Panc1 (cell line): Measurements from ENCODE around the gene DAAM2. TPM values are rescaled to one million over a fixed set of nuclear protein-coding genes. Genes with fewer than 3 reads are reported as not detected.

ENCODE experiments used
- ATAC-seq: fragments of 200-7000 bp; cut with Tn5 transposase; 2 replicates; pipeline ENCODE4 v1.9.1; 2020; ENCODE audit warnings: mild to moderate bottlenecking, moderate library complexity
- BruUV-seq: library from RNA; stranded (reverse); fragments of 400-500 nt; replicated peaks from 2 replicates; lab custom pipeline; 2021; lab: Mats Ljungman, UMichigan
- CTCF ChIA-PET: fragments of 300-600 bp; sonication (Branson Sonifier 250); formaldehyde crosslinking; loops from one replicate; lab custom pipeline; 2022; ENCODE audit warnings: antibody characterized with exemption; lab: Charles Lee
- POLR2A ChIA-PET: fragments of 300-600 bp; sonication (Branson Sonifier 250); formaldehyde crosslinking; loops from one replicate; lab custom pipeline; 2022; ENCODE audit warnings: antibody characterized with exemption; lab: Charles Lee
- DNase-seq: peaks from one replicate; pipeline ENCODE4 v3.0.0-alpha.2; 2010; ENCODE audit warnings: low read depth, low spot score
- H3K27ac ChIP-seq: 2 replicates; pipeline ENCODE4 v1.5.1; 2011; ENCODE audit warnings: mild to moderate bottlenecking, low read length, inconsistent platforms
- H3K27me3 ChIP-seq: fragments of 200-500 bp; sonication (Bioruptor generic); 2 replicates; pipeline ENCODE4 v1.6.0; 2014; ENCODE audit warnings: low read length, inconsistent platforms; ENCODE audit not compliant: control insufficient read depth, insufficient read depth
- H3K36me3 ChIP-seq: fragments of 200-500 bp; sonication (Bioruptor generic); 2 replicates; pipeline ENCODE4 v1.5.1; 2014; ENCODE audit warnings: inconsistent platforms, mild to moderate bottlenecking, low read length, moderate library complexity; ENCODE audit not compliant: control insufficient read depth, insufficient read depth
- H3K4me1 ChIP-seq: 2 replicates; pipeline ENCODE4 v1.5.1; 2011; ENCODE audit warnings: inconsistent platforms, mild to moderate bottlenecking, low read length, moderate library complexity; ENCODE audit not compliant: control insufficient read depth, insufficient read depth
- H3K4me3 ChIP-seq, 2 experiments: 2 replicates each; pipeline ENCODE4 v1.5.1; 2011 to 2012; ENCODE audit warnings: low read depth in 2 of 2, low read length in 2 of 2, mild to moderate bottlenecking in 2 of 2, inconsistent platforms in 1 of 2, moderate library complexity in 1 of 2
- H3K9me3 ChIP-seq: fragments of 200-500 bp; sonication (Bioruptor generic); 2 replicates; pipeline ENCODE4 v1.5.1; 2014; ENCODE audit warnings: low read depth, mild to moderate bottlenecking, inconsistent platforms, low read length, moderate library complexity; ENCODE audit not compliant: control insufficient read depth, insufficient read depth
- POLR2AphosphoS5 ChIP-seq: IDR thresholded peaks from 2 replicates; pipeline ENCODE4 v1.6.1; 2012; ENCODE audit warnings: mild to moderate bottlenecking, low read depth, low read length, moderate library complexity
- SIN3A ChIP-seq: IDR thresholded peaks from 2 replicates; pipeline ENCODE4 v1.6.1; 2012; ENCODE audit warnings: low read depth, mild to moderate bottlenecking, low read length, moderate library complexity, borderline replicate concordance; ENCODE audit not compliant: insufficient read depth
- TCF7L2 ChIP-seq: IDR thresholded peaks from 2 replicates; pipeline ENCODE4 v1.6.1; 2011; ENCODE audit warnings: mild to moderate bottlenecking, low read depth, low read length, inconsistent platforms
- in situ Hi-C: cut with HindIII; loops from 2 replicates; pipeline ENCODE4 v1.10.0; 2016; ENCODE audit warnings: low sequenced_read_pairs, low pct_unique_long_range_greater_than_20kb
- intact Hi-C: fragments of 100-400 bp; cut with micrococcal nuclease; formaldehyde crosslinking; loops from one replicate; pipeline ENCODE4 v1.10.0; 2022; ENCODE audit not compliant: unreplicated experiment
- total RNA-seq: library from RNA; stranded (reverse); gene quantifications from one replicate; pipeline ENCODE4 v1.2.1, GENCODE V29; 2021; ENCODE audit not compliant: unreplicated experiment
- TF ChIP-seq, protein P1 (sequence below), 2 experiments: IDR thresholded peaks; 2 replicates each; pipeline ENCODE4 v1.6.1; 2011 to 2012; ENCODE audit warnings: low read depth in 2 of 2, control low read depth in 1 of 2, low read length in 1 of 2, mild to moderate bottlenecking in 1 of 2, moderate library complexity in 1 of 2; ENCODE audit not compliant: insufficient read depth in 1 of 2
- TF ChIP-seq, protein P2 (sequence below): fragments of 450-650 bp; IDR thresholded peaks from 2 replicates; pipeline ENCODE4 v1.5.1; 2017; ENCODE audit warnings: mild to moderate bottlenecking

Gene DAAM2
- total RNA-seq, 1 experiment from 2014 or later: not detected

DNA sequence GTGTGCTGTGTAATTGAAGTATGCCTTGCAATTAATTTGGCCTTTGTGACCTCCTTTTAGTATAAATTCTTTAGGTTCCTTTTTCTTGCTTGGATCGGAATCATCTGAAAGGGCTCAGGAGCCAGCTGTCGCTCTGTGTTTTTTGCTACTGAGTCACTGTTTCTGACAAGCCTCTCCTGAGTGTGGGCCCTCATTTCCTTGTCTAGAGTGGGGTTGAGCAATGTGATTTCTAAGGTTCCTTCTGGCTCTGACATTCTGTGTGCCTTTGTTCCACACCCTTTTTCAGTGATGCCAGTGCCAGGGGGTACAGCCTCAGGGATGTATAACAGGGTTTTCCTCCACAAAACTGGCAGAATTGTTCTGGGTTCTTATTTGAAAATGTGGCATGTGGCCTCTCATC lies 26.5 kb downstream of the DAAM2 start:
- intact Hi-C loops: no loop called here
- CTCF ChIA-PET: no interaction called here

DNA sequence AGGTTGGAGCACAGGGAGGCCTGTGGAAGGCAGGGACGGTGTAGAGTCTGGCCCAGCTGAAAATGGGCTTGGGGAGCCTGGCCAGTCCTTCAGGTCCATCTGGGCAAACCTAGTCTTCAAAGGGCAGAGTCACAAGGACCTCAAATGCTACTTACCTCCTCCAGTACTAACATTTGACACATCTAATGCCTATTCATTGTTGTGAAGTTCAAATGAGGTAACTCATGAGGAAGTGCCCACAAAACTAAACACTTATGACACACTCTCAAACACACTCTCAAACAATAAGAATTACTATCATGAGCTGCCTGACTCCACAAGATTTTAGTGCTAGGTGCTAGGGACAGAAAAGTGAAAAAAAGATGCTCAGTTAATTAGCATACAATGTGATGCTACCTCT lies 27.1 kb downstream of the DAAM2 start:
- DNase-seq (no peak), ATAC-seq (no peak)
- no TSS peak for BruUV-seq
- no peaks in the 10 kb centered on the region for H3K27me3 ChIP-seq
- CTCF ChIA-PET: no interaction called here
- no peaks in the 10 kb centered on the region for H3K9me3 ChIP-seq
- POLR2A ChIA-PET: no interaction called here
- no peak overlapping the region for H3K4me3 ChIP-seq
- H3K36me3 ChIP-seq: no peaks in the 10 kb centered on the region
- TF ChIP-seq SIN3A (no peak), POLR2AphosphoS5 (no peak), TCF7L2 (no peak)
- TF ChIP-seq, protein P1, sequence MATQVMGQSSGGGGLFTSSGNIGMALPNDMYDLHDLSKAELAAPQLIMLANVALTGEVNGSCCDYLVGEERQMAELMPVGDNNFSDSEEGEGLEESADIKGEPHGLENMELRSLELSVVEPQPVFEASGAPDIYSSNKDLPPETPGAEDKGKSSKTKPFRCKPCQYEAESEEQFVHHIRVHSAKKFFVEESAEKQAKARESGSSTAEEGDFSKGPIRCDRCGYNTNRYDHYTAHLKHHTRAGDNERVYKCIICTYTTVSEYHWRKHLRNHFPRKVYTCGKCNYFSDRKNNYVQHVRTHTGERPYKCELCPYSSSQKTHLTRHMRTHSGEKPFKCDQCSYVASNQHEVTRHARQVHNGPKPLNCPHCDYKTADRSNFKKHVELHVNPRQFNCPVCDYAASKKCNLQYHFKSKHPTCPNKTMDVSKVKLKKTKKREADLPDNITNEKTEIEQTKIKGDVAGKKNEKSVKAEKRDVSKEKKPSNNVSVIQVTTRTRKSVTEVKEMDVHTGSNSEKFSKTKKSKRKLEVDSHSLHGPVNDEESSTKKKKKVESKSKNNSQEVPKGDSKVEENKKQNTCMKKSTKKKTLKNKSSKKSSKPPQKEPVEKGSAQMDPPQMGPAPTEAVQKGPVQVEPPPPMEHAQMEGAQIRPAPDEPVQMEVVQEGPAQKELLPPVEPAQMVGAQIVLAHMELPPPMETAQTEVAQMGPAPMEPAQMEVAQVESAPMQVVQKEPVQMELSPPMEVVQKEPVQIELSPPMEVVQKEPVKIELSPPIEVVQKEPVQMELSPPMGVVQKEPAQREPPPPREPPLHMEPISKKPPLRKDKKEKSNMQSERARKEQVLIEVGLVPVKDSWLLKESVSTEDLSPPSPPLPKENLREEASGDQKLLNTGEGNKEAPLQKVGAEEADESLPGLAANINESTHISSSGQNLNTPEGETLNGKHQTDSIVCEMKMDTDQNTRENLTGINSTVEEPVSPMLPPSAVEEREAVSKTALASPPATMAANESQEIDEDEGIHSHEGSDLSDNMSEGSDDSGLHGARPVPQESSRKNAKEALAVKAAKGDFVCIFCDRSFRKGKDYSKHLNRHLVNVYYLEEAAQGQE (IDR thresholded peaks at IDR 0.05; ENCODE audit: insufficient read depth in 1 of 2, low read depth in 2 of 2, low read length in 1 of 2): no peak
- TF ChIP-seq, protein P2, sequence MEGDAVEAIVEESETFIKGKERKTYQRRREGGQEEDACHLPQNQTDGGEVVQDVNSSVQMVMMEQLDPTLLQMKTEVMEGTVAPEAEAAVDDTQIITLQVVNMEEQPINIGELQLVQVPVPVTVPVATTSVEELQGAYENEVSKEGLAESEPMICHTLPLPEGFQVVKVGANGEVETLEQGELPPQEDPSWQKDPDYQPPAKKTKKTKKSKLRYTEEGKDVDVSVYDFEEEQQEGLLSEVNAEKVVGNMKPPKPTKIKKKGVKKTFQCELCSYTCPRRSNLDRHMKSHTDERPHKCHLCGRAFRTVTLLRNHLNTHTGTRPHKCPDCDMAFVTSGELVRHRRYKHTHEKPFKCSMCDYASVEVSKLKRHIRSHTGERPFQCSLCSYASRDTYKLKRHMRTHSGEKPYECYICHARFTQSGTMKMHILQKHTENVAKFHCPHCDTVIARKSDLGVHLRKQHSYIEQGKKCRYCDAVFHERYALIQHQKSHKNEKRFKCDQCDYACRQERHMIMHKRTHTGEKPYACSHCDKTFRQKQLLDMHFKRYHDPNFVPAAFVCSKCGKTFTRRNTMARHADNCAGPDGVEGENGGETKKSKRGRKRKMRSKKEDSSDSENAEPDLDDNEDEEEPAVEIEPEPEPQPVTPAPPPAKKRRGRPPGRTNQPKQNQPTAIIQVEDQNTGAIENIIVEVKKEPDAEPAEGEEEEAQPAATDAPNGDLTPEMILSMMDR: no peak
- H3K4me1 ChIP-seq: no peaks in the 10 kb centered on the region
- in situ Hi-C loops: no loop called here
- intact Hi-C loops: no loop called here
- no peak overlapping the region for H3K27ac ChIP-seq

More for the DNA sequence above, 26.5 kb downstream of the DAAM2 start:
- no peaks in the 10 kb centered on the region for H3K9me3 ChIP-seq
- H3K4me3 ChIP-seq: no peak overlapping the region
- BruUV-seq: no TSS peak
- H3K36me3 ChIP-seq: no peaks in the 10 kb centered on the region
- no peak for TF ChIP-seq POLR2AphosphoS5
- TF ChIP-seq SIN3A: no peak
- TF ChIP-seq, protein P1 (IDR thresholded peaks at IDR 0.05; ENCODE audit: insufficient read depth in 1 of 2, low read depth in 2 of 2, low read length in 1 of 2): no peak
- no peak for TF ChIP-seq TCF7L2
- TF ChIP-seq, protein P2: no peak
- H3K27me3 ChIP-seq: no peaks in the 10 kb centered on the region
- POLR2A ChIA-PET: no interaction called here
- ATAC-seq: no peak
- H3K4me1 ChIP-seq: no peaks in the 10 kb centered on the region
- no peak overlapping the region for H3K27ac ChIP-seq
- in situ Hi-C loops: no loop called here
- no peak for DNase-seq
